ENCODE measurements around the gene GRM8.
A peak's percentile ranks its signal among the peaks of the same experiment; 100 is the strongest.

GRM8 gene

DNA sequence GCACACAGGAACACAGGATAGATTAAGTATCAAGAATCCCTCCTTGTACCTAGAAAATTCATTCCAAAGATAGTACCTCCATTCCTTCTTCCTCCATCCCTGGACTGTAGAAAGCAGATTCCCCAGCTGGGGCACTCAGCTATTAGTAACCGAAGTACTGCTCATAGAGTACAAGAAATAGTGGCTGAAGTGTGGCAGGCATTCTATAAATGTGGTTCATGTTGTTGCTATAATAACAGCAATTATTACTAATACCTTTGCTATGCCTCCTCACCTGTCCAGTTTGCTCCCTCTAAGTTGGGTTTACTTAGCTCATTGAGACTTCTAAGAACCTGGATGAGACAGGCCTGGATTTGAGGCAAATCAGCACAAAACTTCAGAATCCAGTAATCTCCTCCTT lies 453.2 kb downstream of the GRM8 start:
- DNase-seq (ENCODE audit: low read depth, low spot score), result no peak

DNA sequence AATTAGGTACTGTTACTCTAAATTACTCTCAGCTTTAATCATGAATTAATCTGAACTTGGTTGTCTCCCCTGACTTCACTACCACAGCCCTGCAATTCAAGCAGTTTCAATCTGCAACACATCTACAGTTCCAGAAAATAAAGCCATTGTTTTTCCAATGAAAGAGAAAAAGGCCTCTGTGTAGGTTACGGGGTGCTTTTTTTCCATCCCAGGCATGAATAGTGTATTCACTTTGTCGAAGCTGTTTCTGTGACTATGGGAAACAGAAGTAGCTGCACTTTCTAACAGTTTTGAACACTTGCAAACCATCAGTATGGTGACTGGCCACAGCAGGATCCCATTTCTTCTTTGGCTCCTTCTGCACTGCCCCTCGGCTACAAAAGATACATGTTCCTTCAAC lies 460.2 kb downstream of the GRM8 start:
- TF ChIP-seq ZNF274 (IDR thresholded peaks at IDR 0.05; ENCODE audit: low read depth, low read length) (no peak), YY1 (IDR thresholded peaks at IDR 0.05; ENCODE audit: insufficient read depth, insufficient read length) (no peak)
- H3K4me3 ChIP-seq (ENCODE audit: insufficient read length, low read depth), result no peak overlapping the region
- no peaks in the 10 kb centered on the region for H3K9me3 ChIP-seq (ENCODE audit: insufficient read depth, low read length)

More for the DNA sequence above, 453.2 kb downstream of the GRM8 start:
- no peak for TF ChIP-seq ZNF274 (IDR thresholded peaks at IDR 0.05; ENCODE audit: low read depth, low read length)
- no peak for TF ChIP-seq YY1 (IDR thresholded peaks at IDR 0.05; ENCODE audit: insufficient read depth, insufficient read length)
- no peak for TF ChIP-seq SUZ12 (IDR thresholded peaks at IDR 0.05; ENCODE audit: extremely low read depth, insufficient read depth, insufficient read length)
- Histone ChIP-seq H3K27me3 (ENCODE audit: insufficient read depth, insufficient read length) (no peaks in the 10 kb centered on the region), H3K4me1 (ENCODE audit: insufficient read depth, insufficient read length) (no peaks in the 10 kb centered on the region), H3K36me3 (ENCODE audit: insufficient read depth, insufficient read length, low read length) (no peaks in the 10 kb centered on the region), H3K9me3 (ENCODE audit: insufficient read depth, low read length) (no peaks in the 10 kb centered on the region), H3K9ac (ENCODE audit: insufficient read length, low read depth) (no peak overlapping the region), H3K4me3 (ENCODE audit: insufficient read length, low read depth) (no peak overlapping the region)

DNA sequence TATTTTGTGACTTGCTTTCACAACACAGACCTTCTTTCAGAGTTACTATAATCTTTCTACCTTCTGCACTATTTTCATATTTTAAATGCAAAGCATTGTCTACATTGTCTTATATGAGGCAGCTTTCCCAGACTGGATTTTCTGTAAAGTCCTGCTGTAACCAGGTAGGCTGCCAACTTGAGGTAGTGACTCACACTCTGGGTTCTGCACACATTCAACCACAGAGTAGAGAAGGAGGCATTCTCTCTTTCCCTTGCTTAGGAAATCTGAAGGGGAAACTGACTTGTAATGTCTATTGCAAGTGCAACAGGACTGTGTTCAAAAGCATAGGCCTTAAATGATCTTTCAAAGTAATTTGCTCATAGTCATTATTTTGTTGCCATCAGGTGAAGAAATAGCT lies 461.4 kb downstream of the GRM8 start:
- Histone ChIP-seq H3K4me1 (ENCODE audit: insufficient read depth, insufficient read length) (no peaks in the 10 kb centered on the region), H3K36me3 (ENCODE audit: insufficient read depth, insufficient read length, low read length) (no peaks in the 10 kb centered on the region), H3K4me3 (ENCODE audit: insufficient read length, low read depth) (no peak overlapping the region), H3K9ac (ENCODE audit: insufficient read length, low read depth) (no peak overlapping the region), H3K9me3 (ENCODE audit: insufficient read depth, low read length) (no peaks in the 10 kb centered on the region), H3K27me3 (ENCODE audit: insufficient read depth, insufficient read length) (no peaks in the 10 kb centered on the region)
- no peak for TF ChIP-seq YY1 (IDR thresholded peaks at IDR 0.05; ENCODE audit: insufficient read depth, insufficient read length)
- no peak for TF ChIP-seq SUZ12 (IDR thresholded peaks at IDR 0.05; ENCODE audit: extremely low read depth, insufficient read depth, insufficient read length)
- no peak for TF ChIP-seq ZNF274 (IDR thresholded peaks at IDR 0.05; ENCODE audit: low read depth, low read length)
- DNase-seq (ENCODE audit: low read depth, low spot score), result no peak

More for the DNA sequence above, 460.2 kb downstream of the GRM8 start:
- H3K4me1 ChIP-seq (ENCODE audit: insufficient read depth, insufficient read length), result no peaks in the 10 kb centered on the region
- H3K9ac ChIP-seq (ENCODE audit: insufficient read length, low read depth), result no peak overlapping the region
- H3K36me3 ChIP-seq (ENCODE audit: insufficient read depth, insufficient read length, low read length), result no peaks in the 10 kb centered on the region
- no peaks in the 10 kb centered on the region for H3K27me3 ChIP-seq (ENCODE audit: insufficient read depth, insufficient read length)
- no peak for DNase-seq (ENCODE audit: low read depth, low spot score)

DNA sequence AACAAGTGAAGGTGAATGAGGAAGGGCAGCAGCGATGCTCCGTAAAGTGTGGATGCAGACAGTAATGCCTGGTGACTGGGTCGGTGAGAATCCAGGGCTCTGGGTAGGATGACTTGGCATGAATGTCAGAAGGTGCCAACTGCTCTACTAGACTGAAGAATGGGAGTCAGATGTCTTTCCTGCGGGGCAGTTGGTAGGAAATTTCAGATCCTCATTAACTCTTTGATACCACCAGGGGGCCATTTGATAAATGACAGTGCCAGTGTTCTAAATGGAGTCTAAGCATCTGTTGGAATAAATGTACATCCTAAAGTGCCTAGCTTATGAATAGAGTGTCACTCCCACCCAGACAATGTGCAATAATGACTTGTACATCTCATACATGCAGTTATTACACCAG lies 462.0 kb downstream of the GRM8 start:
- Histone ChIP-seq H3K36me3 (ENCODE audit: insufficient read depth, insufficient read length, low read length) (no peaks in the 10 kb centered on the region), H3K4me1 (ENCODE audit: insufficient read depth, insufficient read length) (no peaks in the 10 kb centered on the region), H3K4me3 (ENCODE audit: insufficient read length, low read depth) (no peak overlapping the region), H3K27me3 (ENCODE audit: insufficient read depth, insufficient read length) (no peaks in the 10 kb centered on the region), H3K9ac (ENCODE audit: insufficient read length, low read depth) (no peak overlapping the region), H3K9me3 (ENCODE audit: insufficient read depth, low read length) (no peaks in the 10 kb centered on the region)
- no peak for DNase-seq (ENCODE audit: low read depth, low spot score)
- no peak for TF ChIP-seq ZNF274 (IDR thresholded peaks at IDR 0.05; ENCODE audit: low read depth, low read length)
- TF ChIP-seq YY1 (IDR thresholded peaks at IDR 0.05; ENCODE audit: insufficient read depth, insufficient read length), result no peak
- no peak for TF ChIP-seq SUZ12 (IDR thresholded peaks at IDR 0.05; ENCODE audit: extremely low read depth, insufficient read depth, insufficient read length)

DNA sequence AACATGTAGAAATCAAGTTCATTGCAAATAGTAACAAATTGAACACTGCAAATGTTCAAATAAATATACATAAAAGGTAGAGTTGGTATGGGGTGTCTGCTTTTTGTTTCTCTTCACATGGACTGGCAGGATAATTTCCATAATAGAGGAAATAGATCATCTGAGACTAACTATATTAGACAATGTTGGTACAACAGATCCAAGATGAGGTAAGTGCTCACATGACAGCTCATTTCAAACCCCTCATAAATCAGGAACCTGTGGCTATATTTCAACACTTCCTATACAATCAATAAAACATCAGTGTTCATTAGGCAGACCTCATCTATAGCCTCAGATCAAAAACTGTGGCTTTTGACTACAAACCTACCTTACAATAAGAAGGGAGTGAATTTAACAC lies 469.1 kb downstream of the GRM8 start:
- DNase-seq (ENCODE audit: low read depth, low spot score), result no peak
- TF ChIP-seq ZNF274 (IDR thresholded peaks at IDR 0.05; ENCODE audit: low read depth, low read length), result no peak
- no peak for TF ChIP-seq YY1 (IDR thresholded peaks at IDR 0.05; ENCODE audit: insufficient read depth, insufficient read length)
- no peak for TF ChIP-seq SUZ12 (IDR thresholded peaks at IDR 0.05; ENCODE audit: extremely low read depth, insufficient read depth, insufficient read length)

DNA sequence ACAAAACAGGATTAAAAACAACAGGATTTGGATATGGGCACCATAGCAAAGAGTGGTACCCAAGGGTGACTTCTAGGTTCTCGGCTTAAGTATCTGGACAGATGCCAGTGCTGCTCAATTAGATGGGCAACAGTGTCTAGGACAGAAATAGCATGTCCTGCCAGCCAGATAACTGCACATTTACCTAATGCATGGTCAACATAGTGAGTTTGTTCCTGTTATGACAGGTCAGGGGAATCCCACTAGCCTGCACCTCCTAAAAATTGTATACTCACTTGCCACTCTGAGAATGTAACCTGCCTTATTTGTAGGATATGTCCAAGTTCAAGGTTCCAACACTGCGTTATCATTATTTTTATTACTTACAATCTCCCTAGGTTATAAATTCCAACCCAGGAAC lies 471.7 kb downstream of the GRM8 start:
- no peak for DNase-seq (ENCODE audit: low read depth, low spot score)
- Histone ChIP-seq H3K9ac (ENCODE audit: insufficient read length, low read depth) (no peak overlapping the region), H3K36me3 (ENCODE audit: insufficient read depth, insufficient read length, low read length) (no peaks in the 10 kb centered on the region), H3K4me1 (ENCODE audit: insufficient read depth, insufficient read length) (no peaks in the 10 kb centered on the region), H3K4me3 (ENCODE audit: insufficient read length, low read depth) (no peak overlapping the region), H3K9me3 (ENCODE audit: insufficient read depth, low read length) (no peaks in the 10 kb centered on the region), H3K27me3 (ENCODE audit: insufficient read depth, insufficient read length) (no peaks in the 10 kb centered on the region)
- no peak for TF ChIP-seq YY1 (IDR thresholded peaks at IDR 0.05; ENCODE audit: insufficient read depth, insufficient read length)
- TF ChIP-seq ZNF274 (IDR thresholded peaks at IDR 0.05; ENCODE audit: low read depth, low read length), result no peak
- no peak for TF ChIP-seq SUZ12 (IDR thresholded peaks at IDR 0.05; ENCODE audit: extremely low read depth, insufficient read depth, insufficient read length)

More for the DNA sequence above, 469.1 kb downstream of the GRM8 start:
- Histone ChIP-seq H3K9me3 (ENCODE audit: insufficient read depth, low read length) (no peaks in the 10 kb centered on the region), H3K27me3 (ENCODE audit: insufficient read depth, insufficient read length) (no peaks in the 10 kb centered on the region), H3K36me3 (ENCODE audit: insufficient read depth, insufficient read length, low read length) (no peaks in the 10 kb centered on the region), H3K9ac (ENCODE audit: insufficient read length, low read depth) (no peak overlapping the region), H3K4me3 (ENCODE audit: insufficient read length, low read depth) (no peak overlapping the region), H3K4me1 (ENCODE audit: insufficient read depth, insufficient read length) (no peaks in the 10 kb centered on the region)

DNA sequence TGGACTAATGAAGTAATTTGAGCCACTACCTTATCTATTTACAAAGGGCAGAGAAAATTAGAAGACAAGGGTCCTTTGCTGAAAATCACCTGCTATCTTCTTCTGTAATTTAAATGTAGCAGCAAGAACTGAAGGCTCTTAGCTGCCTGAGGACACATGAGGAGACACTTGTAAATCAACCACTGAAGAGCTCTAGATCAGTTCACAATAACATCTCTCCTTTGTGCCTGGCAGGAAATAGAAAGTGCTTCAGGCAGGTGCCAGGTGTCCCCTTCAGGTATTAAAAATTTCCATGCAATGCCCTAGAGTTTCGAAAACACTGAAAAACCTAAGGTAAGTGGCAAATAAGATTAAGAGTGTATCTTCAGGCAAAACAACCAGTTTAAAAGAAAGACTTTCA lies 474.6 kb downstream of the GRM8 start:
- no peak for TF ChIP-seq SUZ12 (IDR thresholded peaks at IDR 0.05; ENCODE audit: extremely low read depth, insufficient read depth, insufficient read length)
- Histone ChIP-seq H3K9ac (ENCODE audit: insufficient read length, low read depth) (no peak overlapping the region), H3K36me3 (ENCODE audit: insufficient read depth, insufficient read length, low read length) (no peaks in the 10 kb centered on the region), H3K9me3 (ENCODE audit: insufficient read depth, low read length) (no peaks in the 10 kb centered on the region), H3K27me3 (ENCODE audit: insufficient read depth, insufficient read length) (no peaks in the 10 kb centered on the region), H3K4me1 (ENCODE audit: insufficient read depth, insufficient read length) (no peaks in the 10 kb centered on the region), H3K4me3 (ENCODE audit: insufficient read length, low read depth) (no peak overlapping the region)
- DNase-seq (ENCODE audit: low read depth, low spot score), result peak; percentile 25

DNA sequence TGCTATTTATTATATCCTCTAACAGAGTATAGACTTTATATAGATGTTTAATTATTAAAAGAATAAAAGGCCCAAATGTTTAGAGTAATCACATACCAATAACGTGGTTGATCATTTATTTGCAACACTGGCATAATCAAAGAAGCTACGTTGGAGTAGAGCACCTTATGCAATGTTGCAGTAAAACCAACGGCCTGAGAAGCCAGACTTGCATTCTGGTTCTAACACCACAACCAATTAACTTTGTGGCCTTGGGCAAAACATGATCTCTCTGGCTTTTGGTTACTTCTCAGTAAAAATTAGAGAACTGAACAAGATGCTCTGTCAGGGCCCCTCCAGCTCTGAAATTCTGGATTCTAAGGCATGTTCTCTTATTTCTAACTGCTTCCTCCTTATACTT lies 476.2 kb downstream of the GRM8 start:
- no peak overlapping the region for H3K9ac ChIP-seq (ENCODE audit: insufficient read length, low read depth)
- no peak for DNase-seq (ENCODE audit: low read depth, low spot score)
- H3K9me3 ChIP-seq (ENCODE audit: insufficient read depth, low read length), result no peaks in the 10 kb centered on the region
- H3K36me3 ChIP-seq (ENCODE audit: insufficient read depth, insufficient read length, low read length), result no peaks in the 10 kb centered on the region
- H3K27me3 ChIP-seq (ENCODE audit: insufficient read depth, insufficient read length), result no peaks in the 10 kb centered on the region
- TF ChIP-seq SUZ12 (IDR thresholded peaks at IDR 0.05; ENCODE audit: extremely low read depth, insufficient read depth, insufficient read length) (no peak), YY1 (IDR thresholded peaks at IDR 0.05; ENCODE audit: insufficient read depth, insufficient read length) (no peak), ZNF274 (IDR thresholded peaks at IDR 0.05; ENCODE audit: low read depth, low read length) (no peak)
- no peaks in the 10 kb centered on the region for H3K4me1 ChIP-seq (ENCODE audit: insufficient read depth, insufficient read length)
- H3K4me3 ChIP-seq (ENCODE audit: insufficient read length, low read depth), result no peak overlapping the region
